ENCODE measurements around the gene ZNF280A.

GRCh38 chr22:22480940-22481339 lies 39.1 kb downstream of the ZNF280A start:
- TF ChIP-seq POLR2A (IDR thresholded peaks at IDR 0.05; ENCODE audit: low read length) (no peak), GATA1 (IDR thresholded peaks at IDR 0.05; ENCODE audit: low read depth, low read length) (no peak)

Measured in erythroblast (primary cell).